Stomach smooth muscle (tissue), 2 donors: ENCODE data around the gene SGTA.
"Not testable (repeated sequence)": the region's sequence is repeated elsewhere in the genome, so short reads cannot be mapped to it uniquely, and the experiment has no call there.

Experiments
- H3K27ac ChIP-seq: one replicate; pipeline ENCODE4 v1.7.0; 2013; ENCODE audit warnings: mild to moderate bottlenecking, low read length, inconsistent platforms
- H3K27me3 ChIP-seq, 2 donors: one replicate each; pipeline ENCODE4 v1.7.0; 2013; ENCODE audit warnings: low read length in 2 of 2; ENCODE audit not compliant: insufficient read depth in 2 of 2, control insufficient read depth in 1 of 2
- H3K36me3 ChIP-seq, 2 donors: one replicate each; pipeline ENCODE4 v1.7.0; 2013; ENCODE audit warnings: low read length in 2 of 2; ENCODE audit not compliant: control insufficient read depth in 2 of 2, insufficient read depth in 2 of 2
- H3K4me1 ChIP-seq: one replicate; pipeline ENCODE4 v1.7.0; 2013; ENCODE audit warnings: low read length; ENCODE audit not compliant: control insufficient read depth, insufficient read depth
- H3K4me3 ChIP-seq, 2 donors: one replicate each; pipeline ENCODE4 v1.7.0; 2013; ENCODE audit warnings: low read length in 2 of 2
- H3K9ac ChIP-seq, 2 donors: one replicate each; pipeline ENCODE4 v1.7.0; 2013; ENCODE audit warnings: low read length in 2 of 2, mild to moderate bottlenecking in 1 of 2
- H3K9me3 ChIP-seq, 2 donors: one replicate each; pipeline ENCODE4 v1.7.0; 2013; ENCODE audit warnings: low read length in 2 of 2; ENCODE audit not compliant: control insufficient read depth in 2 of 2
- donor health status: healthy.
- donor health status: Pancreatic carcinoma.

SGTA gene

GRCh38 chr19:2799273-2800020 is 16.4 kb upstream of the SGTA start:
- Histone ChIP-seq H3K27ac (no peak overlapping the region), H3K27me3 (no peaks in the 10 kb centered on the region)

GRCh38 chr19:2798733-2799132 is 15.7 kb upstream of the SGTA start:
- H3K27ac ChIP-seq = no peak overlapping the region
- H3K27me3 ChIP-seq = no peaks in the 10 kb centered on the region
- H3K4me1 ChIP-seq = no peaks in the 10 kb centered on the region
- no peaks in the 10 kb centered on the region for H3K9me3 ChIP-seq
- H3K4me3 ChIP-seq = no peak overlapping the region
- no peak overlapping the region for H3K9ac ChIP-seq
- peaks cover 6 to 25% of the 10 kb centered on the region in 2 donors for H3K36me3 ChIP-seq

More at GRCh38 chr19:2799273-2800020, 16.4 kb upstream of the SGTA start:
- Histone ChIP-seq H3K4me3 (no peak overlapping the region), H3K9ac (no peak overlapping the region), H3K36me3 (peaks cover 6 to 23% of the 10 kb centered on the region in 2 donors), H3K9me3 (no peaks in the 10 kb centered on the region), H3K4me1 (no peaks in the 10 kb centered on the region)

- H3K9ac ChIP-seq = no peak overlapping the region
- H3K4me1 ChIP-seq = no peaks in the 10 kb centered on the region
- no peaks in the 10 kb centered on the region for H3K9me3 ChIP-seq
- peaks cover 6 to 25% of the 10 kb centered on the region in 2 donors for H3K36me3 ChIP-seq
- no peaks in the 10 kb centered on the region for H3K27me3 ChIP-seq
- no peak overlapping the region for H3K27ac ChIP-seq
- no peak overlapping the region for H3K4me3 ChIP-seq
These were observed 15.1 kb upstream of the SGTA start for GRCh38 chr19:2798158-2798685.

DNA sequence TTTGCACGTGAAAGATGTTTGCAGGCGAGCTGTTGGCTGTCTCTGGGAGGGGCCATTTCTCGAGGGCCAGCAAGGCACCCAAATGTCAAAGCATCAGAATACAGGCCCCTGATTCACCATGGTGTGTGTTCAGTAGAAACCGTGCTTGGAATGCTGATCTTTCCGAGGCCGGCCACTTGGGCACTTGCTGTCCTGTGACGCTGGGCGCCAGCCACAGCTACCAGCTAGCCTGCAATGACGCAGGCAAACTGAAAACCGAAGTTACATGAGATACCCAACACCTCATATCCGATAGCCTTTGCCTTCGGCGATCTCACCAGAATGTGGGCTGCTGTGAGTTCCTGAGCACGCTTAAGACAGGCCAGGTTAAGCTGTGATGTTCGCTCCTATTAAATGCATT is 14.2 kb upstream of the SGTA start:
- Histone ChIP-seq H3K36me3 (peaks cover 6 to 22% of the 10 kb centered on the region in 2 donors), H3K4me3 (no peak overlapping the region), H3K27me3 (no peaks in the 10 kb centered on the region), H3K4me1 (no peaks in the 10 kb centered on the region), H3K9ac (no peak overlapping the region), H3K9me3 (no peaks in the 10 kb centered on the region), H3K27ac (no peak overlapping the region)

- H3K36me3 ChIP-seq = peaks cover 6 to 23% of the 10 kb centered on the region in 2 donors
- H3K9me3 ChIP-seq = no peaks in the 10 kb centered on the region
- H3K4me3 ChIP-seq = no peak overlapping the region
- H3K9ac ChIP-seq = no peak overlapping the region
- no peaks in the 10 kb centered on the region for H3K4me1 ChIP-seq
- no peaks in the 10 kb centered on the region for H3K27me3 ChIP-seq
- H3K27ac ChIP-seq = no peak overlapping the region
These were observed 13.7 kb upstream of the SGTA start for GRCh38 chr19:2796659-2797266.

GRCh38 chr19:2795827-2796658 is 13.0 kb upstream of the SGTA start:
- Histone ChIP-seq H3K4me1 (no peaks in the 10 kb centered on the region), H3K4me3 (no peak overlapping the region), H3K36me3 (peaks cover 6 to 23% of the 10 kb centered on the region in 2 donors), H3K9ac (no peak overlapping the region), H3K27ac (no peak overlapping the region), H3K27me3 (no peaks in the 10 kb centered on the region), H3K9me3 (no peaks in the 10 kb centered on the region)

DNA sequence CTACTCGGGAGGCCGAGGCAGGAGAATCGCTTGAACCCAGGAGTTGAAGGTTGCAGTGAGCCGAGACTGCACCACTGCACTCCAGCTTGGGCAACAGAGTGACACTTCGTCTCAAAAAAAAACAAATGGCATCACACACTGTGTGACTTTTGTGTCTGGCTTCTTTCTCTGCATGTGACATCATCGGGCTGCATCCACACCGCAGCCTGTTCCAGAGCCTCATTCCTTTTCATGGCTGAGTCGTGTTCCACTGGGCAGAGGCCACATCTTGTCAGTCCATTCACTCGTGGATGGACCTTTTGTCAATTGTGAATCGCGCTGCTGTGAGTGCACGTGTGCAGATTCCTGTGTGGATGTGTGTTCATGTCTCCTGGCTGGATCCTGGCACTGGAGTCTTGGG is 10.5 kb upstream of the SGTA start:
- no peak overlapping the region for H3K9ac ChIP-seq
- no peak overlapping the region for H3K27ac ChIP-seq
- H3K9me3 ChIP-seq = no peaks in the 10 kb centered on the region
- H3K36me3 ChIP-seq = peaks cover 11 to 20% of the 10 kb centered on the region in 2 donors
- H3K27me3 ChIP-seq = no peaks in the 10 kb centered on the region
- no peaks in the 10 kb centered on the region for H3K4me1 ChIP-seq
- H3K4me3 ChIP-seq = no peak overlapping the region

- peaks cover 11 to 20% of the 10 kb centered on the region in 2 donors for H3K36me3 ChIP-seq
- H3K9ac ChIP-seq = no peak overlapping the region
- H3K27me3 ChIP-seq = no peaks in the 10 kb centered on the region
- no peaks in the 10 kb centered on the region for H3K9me3 ChIP-seq
- H3K4me1 ChIP-seq = no peaks in the 10 kb centered on the region
- no peak overlapping the region for H3K4me3 ChIP-seq
- H3K27ac ChIP-seq = no peak overlapping the region
These were observed 10.1 kb upstream of the SGTA start for GRCh38 chr19:2793126-2793525.

GRCh38 chr19:2792666-2793065 is 9.6 kb upstream of the SGTA start:
- H3K9ac ChIP-seq, H3K27ac ChIP-seq, H3K4me3 ChIP-seq, H3K4me1 ChIP-seq, H3K9me3 ChIP-seq, H3K27me3 ChIP-seq: not testable (repeated sequence)
- peaks cover 11 to 21% of the 10 kb centered on the region in 2 donors for H3K36me3 ChIP-seq

DNA sequence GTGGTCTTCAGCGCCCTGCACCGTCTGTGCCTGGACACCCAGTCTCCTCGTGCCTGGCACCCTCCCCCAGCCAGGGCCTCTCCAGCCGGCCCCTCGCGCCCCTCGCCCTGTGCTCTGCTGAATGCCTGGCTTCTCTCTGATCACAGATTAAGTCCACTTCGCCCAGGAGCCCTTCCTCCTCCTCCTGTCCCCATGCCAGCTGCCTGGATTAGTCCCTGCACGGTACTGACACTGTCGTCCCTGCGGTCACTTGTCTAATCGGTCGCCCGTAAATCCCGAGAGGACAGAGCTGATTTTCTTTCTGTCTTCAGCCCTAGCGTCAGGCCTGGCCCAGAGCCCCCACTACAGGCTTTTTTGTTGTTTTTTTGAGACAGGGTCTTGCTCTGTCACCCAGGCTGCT is 8.8 kb upstream of the SGTA start:
- H3K9ac ChIP-seq = no peak overlapping the region
- no peak overlapping the region for H3K4me3 ChIP-seq
- H3K27me3 ChIP-seq = no peaks in the 10 kb centered on the region
- peaks cover 4 to 21% of the 10 kb centered on the region in 2 donors for H3K36me3 ChIP-seq
- no peaks in the 10 kb centered on the region for H3K4me1 ChIP-seq
- H3K27ac ChIP-seq = no peak overlapping the region
- no peaks in the 10 kb centered on the region for H3K9me3 ChIP-seq
